ENCODE results near the gene OSTM1.
A peak's percentile ranks its signal among the peaks of the same experiment; 100 is the strongest.

OSTM1 gene

DNA sequence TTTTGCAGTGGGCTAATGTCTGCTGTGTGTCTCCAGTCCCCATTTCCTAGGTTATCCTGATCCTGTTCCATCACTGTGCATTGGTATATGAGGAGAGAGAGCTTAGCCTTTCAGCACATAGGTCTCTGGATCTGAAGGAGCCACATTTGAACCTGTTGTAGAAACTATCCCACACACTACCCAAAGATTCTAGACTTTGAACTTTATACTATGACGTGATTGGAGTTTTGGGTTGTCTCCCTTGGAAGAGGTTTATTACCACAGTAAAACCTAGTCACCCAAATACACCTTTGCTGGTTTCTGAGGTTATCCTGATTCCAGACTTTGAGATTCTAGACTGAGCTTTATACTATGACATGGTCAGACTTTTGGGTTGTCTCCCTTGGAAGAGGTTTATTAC lies 8.0 kb upstream of the OSTM1 start:
- H3K4me3 ChIP-seq (ENCODE audit: control insufficient read depth, low read depth, low read length) = no peak overlapping the region
- TF ChIP-seq, protein P1, sequence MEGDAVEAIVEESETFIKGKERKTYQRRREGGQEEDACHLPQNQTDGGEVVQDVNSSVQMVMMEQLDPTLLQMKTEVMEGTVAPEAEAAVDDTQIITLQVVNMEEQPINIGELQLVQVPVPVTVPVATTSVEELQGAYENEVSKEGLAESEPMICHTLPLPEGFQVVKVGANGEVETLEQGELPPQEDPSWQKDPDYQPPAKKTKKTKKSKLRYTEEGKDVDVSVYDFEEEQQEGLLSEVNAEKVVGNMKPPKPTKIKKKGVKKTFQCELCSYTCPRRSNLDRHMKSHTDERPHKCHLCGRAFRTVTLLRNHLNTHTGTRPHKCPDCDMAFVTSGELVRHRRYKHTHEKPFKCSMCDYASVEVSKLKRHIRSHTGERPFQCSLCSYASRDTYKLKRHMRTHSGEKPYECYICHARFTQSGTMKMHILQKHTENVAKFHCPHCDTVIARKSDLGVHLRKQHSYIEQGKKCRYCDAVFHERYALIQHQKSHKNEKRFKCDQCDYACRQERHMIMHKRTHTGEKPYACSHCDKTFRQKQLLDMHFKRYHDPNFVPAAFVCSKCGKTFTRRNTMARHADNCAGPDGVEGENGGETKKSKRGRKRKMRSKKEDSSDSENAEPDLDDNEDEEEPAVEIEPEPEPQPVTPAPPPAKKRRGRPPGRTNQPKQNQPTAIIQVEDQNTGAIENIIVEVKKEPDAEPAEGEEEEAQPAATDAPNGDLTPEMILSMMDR (IDR thresholded peaks at IDR 0.05; ENCODE audit: control insufficient read depth, insufficient read depth, low read depth, low read length, missing control alignments) = no peak
- DNase-seq (ENCODE audit: low read depth) = no peak

DNA sequence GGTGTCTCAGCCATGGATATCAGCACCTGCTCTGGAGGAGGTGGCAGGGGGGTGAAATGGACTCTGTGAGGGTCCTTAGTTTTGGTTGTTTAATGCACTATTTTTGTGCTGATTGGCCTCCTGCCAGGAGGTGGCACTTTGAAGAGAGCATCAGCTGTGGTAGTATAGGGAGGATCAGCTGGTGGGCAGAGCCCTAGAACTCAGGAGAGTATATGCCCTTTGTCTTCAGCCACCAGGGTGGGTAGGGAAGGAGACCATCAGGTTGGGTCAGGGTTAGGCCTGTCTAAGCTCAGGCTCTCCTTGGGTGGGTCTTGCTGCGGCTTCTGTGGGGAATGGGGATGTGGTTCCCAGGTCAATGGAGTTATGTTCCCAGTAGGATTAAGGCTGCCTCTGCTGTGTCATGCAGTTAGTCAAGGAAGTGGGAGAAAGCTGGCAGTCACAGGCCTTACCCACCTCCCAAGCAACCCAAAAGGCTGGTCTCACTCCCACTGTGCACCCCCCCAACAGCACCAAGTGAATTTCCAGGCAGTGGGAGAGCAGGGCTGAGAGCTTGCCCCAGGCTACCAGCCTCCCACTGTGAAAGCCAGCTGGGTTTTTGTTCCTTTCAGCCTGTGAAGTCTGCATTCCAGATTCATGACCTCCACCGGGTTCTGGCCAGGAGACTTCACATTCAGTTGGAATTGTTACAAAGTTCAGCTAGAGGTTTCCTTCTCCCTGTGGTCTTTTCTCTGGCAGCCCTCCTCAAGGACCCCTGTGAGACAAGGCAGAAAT lies 5.7 kb upstream of the OSTM1 start:
- H3K4me3 ChIP-seq (ENCODE audit: control insufficient read depth, low read depth, low read length) = no peak overlapping the region
- TF ChIP-seq, protein P1 (IDR thresholded peaks at IDR 0.05; ENCODE audit: control insufficient read depth, insufficient read depth, low read depth, low read length, missing control alignments) = no peak
- no peak for DNase-seq (ENCODE audit: low read depth)

GRCh38 chr6:108078191-108078590 lies 3.6 kb upstream of the OSTM1 start:
- TF ChIP-seq, protein P1 (IDR thresholded peaks at IDR 0.05; ENCODE audit: control insufficient read depth, insufficient read depth, low read depth, low read length, missing control alignments) = no peak
- no peak for DNase-seq (ENCODE audit: low read depth)
- no peak overlapping the region for H3K4me3 ChIP-seq (ENCODE audit: control insufficient read depth, low read depth, low read length)

DNA sequence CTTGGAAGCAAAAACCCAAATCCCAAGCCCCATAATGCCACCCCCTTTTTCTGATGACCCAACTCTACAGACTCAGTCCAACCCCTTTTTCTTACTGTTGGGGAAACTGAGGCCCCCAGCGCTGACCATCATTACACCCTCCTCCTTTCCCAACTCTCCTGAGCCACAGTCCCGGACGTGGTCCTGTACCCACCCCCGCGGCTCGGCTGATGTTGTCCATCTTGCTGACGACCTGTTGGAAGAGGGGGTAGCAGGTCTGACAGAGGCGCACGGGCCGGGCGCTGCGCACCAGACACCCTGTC lies 533 bp downstream of the OSTM1 start:
- DNase-seq (ENCODE audit: low read depth) = no peak
- peak overlapping the region; percentile 86 for H3K4me3 ChIP-seq (ENCODE audit: control insufficient read depth, low read depth, low read length)
- TF ChIP-seq, protein P1 (IDR thresholded peaks at IDR 0.05; ENCODE audit: control insufficient read depth, insufficient read depth, low read depth, low read length, missing control alignments) = no peak

- TF ChIP-seq, protein P1 (IDR thresholded peaks at IDR 0.05; ENCODE audit: control insufficient read depth, insufficient read depth, low read depth, low read length, missing control alignments) = no peak
- H3K4me3 ChIP-seq (ENCODE audit: control insufficient read depth, low read depth, low read length) = no peak overlapping the region
- DNase-seq (ENCODE audit: low read depth) = no peak
Measured at GRCh38 chr6:108071736-108072276, 2.7 kb downstream of the OSTM1 start.

- DNase-seq (ENCODE audit: low read depth) = no peak
Measured at GRCh38 chr6:108068618-108069017, 5.9 kb downstream of the OSTM1 start.

More at GRCh38 chr6:108068618-108069017, 5.9 kb downstream of the OSTM1 start:
- no peak overlapping the region for H3K4me3 ChIP-seq (ENCODE audit: control insufficient read depth, low read depth, low read length)
- TF ChIP-seq, protein P1 (IDR thresholded peaks at IDR 0.05; ENCODE audit: control insufficient read depth, insufficient read depth, low read depth, low read length, missing control alignments) = no peak
